ENCODE results near the gene S100A6.

- TF ChIP-seq CTCF (IDR thresholded peaks at IDR 0.05), result no peak
- no peak for TF ChIP-seq POLR2A (IDR thresholded peaks at IDR 0.05)
Measured at GRCh38 chr1:153577138-153577537, 41.3 kb upstream of the S100A6 start.
